MCF 10A (cell line): ENCODE results near the gene ELK4. TPM values are rescaled to one million over a fixed set of nuclear protein-coding genes. Genes with fewer than 3 reads are reported as not detected.
A peak's percentile ranks its signal among the peaks of the same experiment; 100 is the strongest.

Source experiments
- BruUV-seq: library from RNA; stranded (reverse); fragments of 400-500 nt; replicated peaks from 2 replicates; lab custom pipeline; 2021; lab: Mats Ljungman, UMichigan
- CTCF ChIA-PET: fragments of 300-600 bp; sonication (Branson Sonifier 250); formaldehyde crosslinking; extraction: SDS; loops from one replicate; lab custom pipeline; 2021; ENCODE audit warnings: antibody characterized with exemption, inconsistent platforms; lab: Yijun Ruan, JAX
- POLR2A ChIA-PET: fragments of 300-600, 350-650 bp; sonication (Branson Sonifier 250); formaldehyde crosslinking; extraction: SDS; loops from one replicate; lab custom pipeline; 2020; ENCODE audit warnings: antibody characterized with exemption, inconsistent platforms; lab: Yijun Ruan, JAX
- DNase-seq: peaks from one replicate; pipeline ENCODE4 v3.0.0-alpha.2; 2018; ENCODE audit not compliant: unreplicated experiment
- H3K27ac Mint-ChIP-seq: one replicate; pipeline ENCODE4 v1.8.0; 2022; ENCODE audit warnings: mild to moderate bottlenecking, low read depth, mixed read lengths; ENCODE audit not compliant: unreplicated experiment
- H3K27me3 Mint-ChIP-seq: one replicate; pipeline ENCODE4 v1.8.0; 2022; ENCODE audit warnings: mixed read lengths; ENCODE audit not compliant: insufficient read depth, unreplicated experiment
- H3K36me3 Mint-ChIP-seq: one replicate; pipeline ENCODE4 v1.8.0; 2022; ENCODE audit warnings: mild to moderate bottlenecking, moderate library complexity, mixed read lengths; ENCODE audit not compliant: insufficient read depth, unreplicated experiment
- H3K4me1 Mint-ChIP-seq: one replicate; pipeline ENCODE4 v1.8.0; 2022; ENCODE audit warnings: mixed read lengths; ENCODE audit not compliant: insufficient read depth, unreplicated experiment
- H3K4me3 Mint-ChIP-seq: one replicate; pipeline ENCODE4 v1.8.0; 2022; ENCODE audit warnings: mild to moderate bottlenecking, moderate library complexity, mixed read lengths; ENCODE audit not compliant: unreplicated experiment
- H3K9me3 Mint-ChIP-seq: one replicate; pipeline ENCODE4 v1.8.0; 2022; ENCODE audit warnings: mixed read lengths; ENCODE audit not compliant: unreplicated experiment
- intact Hi-C: fragments of 100-400 bp; cut with micrococcal nuclease; formaldehyde crosslinking; loops from 2 replicates; pipeline ENCODE4 v1.14.1; 2022
- total RNA-seq: library from RNA; stranded (reverse); gene quantifications from 2 replicates; pipeline ENCODE4 v1.2.3, GENCODE V29; 2022
- TF ChIP-seq, protein P1 (sequence below): fragments of 200-600 bp; IDR thresholded peaks from one replicate; pipeline ENCODE4 v1.8.0; 2022; ENCODE audit warnings: antibody characterized with exemption, mild to moderate bottlenecking; ENCODE audit not compliant: unreplicated experiment

ELK4 gene
- total RNA-seq, 1 experiment from 2014 or later: 101 TPM

DNA sequence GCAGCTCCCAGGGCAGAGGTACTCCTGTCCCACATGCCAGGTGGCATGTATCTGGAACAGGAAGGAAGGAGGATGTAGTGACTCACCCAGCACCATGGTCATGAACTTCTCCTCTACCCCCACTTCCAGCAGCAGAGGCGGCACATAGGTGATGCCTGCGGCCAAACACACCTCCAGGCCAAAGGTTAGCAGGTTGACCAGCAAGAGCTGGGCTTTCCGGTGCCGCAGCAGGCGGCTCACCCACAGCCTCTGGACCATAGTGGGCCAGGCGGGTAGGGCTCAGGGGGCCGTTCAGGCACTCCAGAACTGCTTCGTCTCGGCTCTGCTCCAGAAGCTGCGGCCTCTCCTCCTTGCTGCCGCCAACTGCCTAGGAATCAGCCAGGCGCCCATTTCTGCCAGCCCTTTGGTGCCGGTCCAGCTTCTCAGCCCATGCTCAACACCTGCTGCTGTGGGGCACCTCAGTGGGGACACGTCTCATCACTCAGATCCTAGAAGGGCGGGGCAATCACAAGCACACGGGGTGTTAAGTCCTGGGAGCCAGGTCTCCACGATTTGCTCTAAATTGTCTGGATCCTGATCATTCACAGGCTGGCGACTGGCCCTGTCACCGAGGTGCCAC lies 32.7 kb upstream of the ELK4 start:
- peak; percentile 85 for DNase-seq
- TF ChIP-seq, protein P1, sequence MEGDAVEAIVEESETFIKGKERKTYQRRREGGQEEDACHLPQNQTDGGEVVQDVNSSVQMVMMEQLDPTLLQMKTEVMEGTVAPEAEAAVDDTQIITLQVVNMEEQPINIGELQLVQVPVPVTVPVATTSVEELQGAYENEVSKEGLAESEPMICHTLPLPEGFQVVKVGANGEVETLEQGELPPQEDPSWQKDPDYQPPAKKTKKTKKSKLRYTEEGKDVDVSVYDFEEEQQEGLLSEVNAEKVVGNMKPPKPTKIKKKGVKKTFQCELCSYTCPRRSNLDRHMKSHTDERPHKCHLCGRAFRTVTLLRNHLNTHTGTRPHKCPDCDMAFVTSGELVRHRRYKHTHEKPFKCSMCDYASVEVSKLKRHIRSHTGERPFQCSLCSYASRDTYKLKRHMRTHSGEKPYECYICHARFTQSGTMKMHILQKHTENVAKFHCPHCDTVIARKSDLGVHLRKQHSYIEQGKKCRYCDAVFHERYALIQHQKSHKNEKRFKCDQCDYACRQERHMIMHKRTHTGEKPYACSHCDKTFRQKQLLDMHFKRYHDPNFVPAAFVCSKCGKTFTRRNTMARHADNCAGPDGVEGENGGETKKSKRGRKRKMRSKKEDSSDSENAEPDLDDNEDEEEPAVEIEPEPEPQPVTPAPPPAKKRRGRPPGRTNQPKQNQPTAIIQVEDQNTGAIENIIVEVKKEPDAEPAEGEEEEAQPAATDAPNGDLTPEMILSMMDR: no peak
- Mint-ChIP-seq H3K9me3 (no peaks in the 10 kb centered on the region), H3K27me3 (no peaks in the 10 kb centered on the region), H3K27ac (no peak overlapping the region), H3K4me3 (no peak overlapping the region), H3K36me3 (peaks cover 7% of the 10 kb centered on the region), H3K4me1 (peaks cover 19% of the 10 kb centered on the region)
- ChIA-PET POLR2A (interaction anchor here (0.5 to 2.1 kb wide), 5 partner anchors 29 to 559 kb away, joined by 3 to 8 read pairs (median 3); no protein-coding TSS in a partner anchor), CTCF (interaction anchor here (0.6 to 13.9 kb wide), 7 partner anchors 9 to 140 kb away, joined by 3 to 592 read pairs (median 4); partner anchors contain the start of gene ELK4)
- BruUV-seq: no TSS peak
- intact Hi-C loops: no loop called here

DNA sequence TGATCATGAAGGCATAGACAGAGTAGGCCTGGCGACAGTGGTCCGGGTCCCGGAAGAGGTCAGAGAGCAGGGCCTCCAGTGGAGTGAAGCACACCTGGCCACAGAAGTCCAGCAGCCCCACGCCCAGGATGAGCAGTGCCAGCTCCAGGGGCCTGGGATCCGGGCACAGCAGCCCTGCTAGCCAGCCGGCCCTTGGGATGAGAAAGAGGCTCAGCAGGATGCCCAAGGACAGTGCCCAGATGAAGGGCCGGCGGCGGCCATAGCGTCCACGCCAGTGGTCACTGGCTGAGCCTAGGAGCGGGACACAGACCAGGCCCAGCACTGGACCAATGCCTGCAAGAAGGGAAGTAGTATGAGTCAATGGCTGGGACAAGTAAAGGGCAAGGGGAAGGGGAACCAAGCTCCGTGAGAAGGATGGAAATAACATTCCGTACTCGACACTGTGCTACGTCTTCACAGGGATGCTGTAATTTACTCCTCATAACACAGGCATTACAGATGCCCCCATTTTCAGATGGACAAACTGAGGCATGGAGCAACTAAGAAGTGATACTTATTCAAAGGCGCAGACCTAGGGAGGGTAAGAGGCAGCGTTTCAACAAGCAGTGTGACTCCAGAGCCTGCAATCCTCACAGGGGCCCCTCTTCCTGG lies 31.6 kb upstream of the ELK4 start:
- H3K27me3 Mint-ChIP-seq: no peaks in the 10 kb centered on the region
- POLR2A ChIA-PET: interaction anchor here (0.5 to 7.9 kb wide), 6 partner anchors 28 to 558 kb away, joined by 3 to 88 read pairs (median 3); no protein-coding TSS in a partner anchor
- peaks cover 7% of the 10 kb centered on the region for H3K36me3 Mint-ChIP-seq
- TF ChIP-seq, protein P1: no peak
- peaks cover 16% of the 10 kb centered on the region for H3K4me1 Mint-ChIP-seq
- H3K9me3 Mint-ChIP-seq: no peaks in the 10 kb centered on the region
- CTCF ChIA-PET: interaction anchor here (0.7 to 13.9 kb wide), 8 partner anchors 8 to 434 kb away, joined by 3 to 918 read pairs (median 10); partner anchors contain the start of gene ELK4
- no TSS peak for BruUV-seq
- H3K27ac Mint-ChIP-seq: no peak overlapping the region
- intact Hi-C loops: no loop called here
- no peak for DNase-seq
- H3K4me3 Mint-ChIP-seq: no peak overlapping the region

DNA sequence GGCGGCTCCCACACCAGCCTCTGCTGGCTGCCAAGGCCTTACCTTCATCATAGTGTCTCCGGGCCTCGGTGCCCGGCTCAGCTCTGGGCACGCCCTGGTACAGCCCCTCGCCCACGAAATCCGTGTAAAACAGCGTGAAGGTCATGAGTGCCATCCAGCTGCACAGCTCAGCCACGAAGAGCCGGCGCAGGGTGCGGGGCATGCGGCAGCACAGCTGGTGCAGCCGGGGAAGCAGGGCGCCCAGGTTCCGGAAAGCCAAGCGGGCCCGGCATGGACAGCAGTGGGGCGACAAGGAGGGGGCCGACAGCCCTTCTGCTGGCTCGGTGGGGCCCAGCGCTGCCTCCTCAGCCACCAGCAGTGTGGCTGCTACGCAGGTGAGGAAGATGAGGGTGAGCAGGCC lies 31.0 kb upstream of the ELK4 start:
- no peak overlapping the region for H3K4me3 Mint-ChIP-seq
- ChIA-PET POLR2A (interaction anchor here (7.9 kb wide), 1 partner anchor 48 kb away, joined by 88 read pairs; no protein-coding TSS in a partner anchor), CTCF (interaction anchor here (0.7 to 13.9 kb wide), 8 partner anchors 7 to 385 kb away, joined by 3 to 918 read pairs (median 192); no protein-coding TSS in a partner anchor)

More for the DNA sequence above, 31.0 kb upstream of the ELK4 start:
- DNase-seq: no peak
- TF ChIP-seq, protein P1: no peak
- Mint-ChIP-seq H3K27me3 (no peaks in the 10 kb centered on the region), H3K36me3 (peaks cover 7% of the 10 kb centered on the region), H3K27ac (no peak overlapping the region), H3K9me3 (no peaks in the 10 kb centered on the region), H3K4me1 (peaks cover 10% of the 10 kb centered on the region)
- BruUV-seq: no TSS peak
- intact Hi-C loops: no loop called here
